Naive thymus-derived CD4-positive, alpha-beta T cell (primary cell): ENCODE measurements around the gene FKBP7. TPM values are rescaled to one million over a fixed set of nuclear protein-coding genes. Genes with fewer than 3 reads are reported as not detected.

Experiments
- ATAC-seq: fragments of 150-1000 bp; cut with Tn5 transposase; 2 replicates; pipeline ENCODE4 v1.10.0; 2021; ENCODE audit warnings: mild to moderate bottlenecking, moderate library complexity
- CTCF ChIA-PET: fragments of 350-600 bp; sonication (Branson Sonifier 250); formaldehyde crosslinking; loops from one replicate; lab custom pipeline; 2021; ENCODE audit warnings: antibody characterized with exemption; lab: Charles Lee
- POLR2A ChIA-PET: fragments of 350-600 bp; sonication (Branson Sonifier 250); formaldehyde crosslinking; loops from one replicate; lab custom pipeline; 2021; ENCODE audit warnings: antibody characterized with exemption, inconsistent platforms; lab: Charles Lee
- DNase-seq, 9 donors: peaks; one replicate each; pipeline versions ENCODE4 v3.0.0 to v3.0.0-alpha.2; 2020 to 2022; ENCODE audit warnings: mixed read lengths in 1 of 9
- H3K27ac ChIP-seq: one replicate; pipeline ENCODE4 v1.7.0; 2013; ENCODE audit warnings: mild to moderate bottlenecking, low read depth, low read length, moderate library complexity
- H3K27me3 ChIP-seq, 2 donors: one replicate each; pipeline ENCODE4 v1.7.0; 2013; ENCODE audit warnings: low read length in 2 of 2, mild to moderate bottlenecking in 2 of 2, moderate library complexity in 2 of 2; ENCODE audit not compliant: control insufficient read depth in 2 of 2, insufficient read depth in 2 of 2
- H3K36me3 ChIP-seq, 3 experiments: 1 replicate in 2 of 3; 2 replicates in 1 of 3; pipeline ENCODE4 v1.7.0; 2013; ENCODE audit warnings: low read length in 3 of 3, mild to moderate bottlenecking in 3 of 3, moderate library complexity in 1 of 3; ENCODE audit not compliant: insufficient read depth in 3 of 3, control insufficient read depth in 2 of 3
- H3K4me1 ChIP-seq, 2 donors: one replicate each; pipeline ENCODE4 v1.7.0; 2013; ENCODE audit warnings: low read length in 2 of 2, mild to moderate bottlenecking in 2 of 2, moderate library complexity in 1 of 2; ENCODE audit not compliant: control insufficient read depth in 2 of 2, insufficient read depth in 2 of 2
- H3K4me3 ChIP-seq: 2 replicates; pipeline ENCODE4 v1.7.0; 2013; ENCODE audit warnings: mild to moderate bottlenecking, low read length
- H3K9me3 ChIP-seq, 3 experiments: 1 replicate in 2 of 3; 2 replicates in 1 of 3; pipeline ENCODE4 v1.7.0; 2013; ENCODE audit warnings: low read length in 3 of 3; ENCODE audit not compliant: control insufficient read depth in 2 of 3
- H3K27ac Mint-ChIP-seq, 9 donors: one replicate each; pipeline ENCODE4 v1.8.0; 2020 to 2022; ENCODE audit warnings: mixed read lengths in 9 of 9, mild to moderate bottlenecking in 8 of 9, moderate library complexity in 5 of 9, inconsistent platforms in 2 of 9
- H3K27me3 Mint-ChIP-seq, 5 donors: one replicate each; pipeline ENCODE4 v1.8.0; 2021 to 2022; ENCODE audit warnings: mixed read lengths in 5 of 5, mild to moderate bottlenecking in 1 of 5
- H3K36me3 Mint-ChIP-seq, 5 donors: one replicate each; pipeline ENCODE4 v1.8.0; 2020 to 2022; ENCODE audit warnings: mixed read lengths in 5 of 5, mild to moderate bottlenecking in 3 of 5, inconsistent platforms in 1 of 5
- H3K4me1 Mint-ChIP-seq, 7 donors: one replicate each; pipeline ENCODE4 v1.8.0; 2020 to 2022; ENCODE audit warnings: mixed read lengths in 7 of 7, mild to moderate bottlenecking in 3 of 7, inconsistent platforms in 1 of 7
- H3K4me3 Mint-ChIP-seq, 10 donors: one replicate each; pipeline ENCODE4 v1.8.0; 2020 to 2022; ENCODE audit warnings: mild to moderate bottlenecking in 10 of 10, mixed read lengths in 10 of 10, moderate library complexity in 6 of 10, inconsistent platforms in 2 of 10
- H3K9me3 Mint-ChIP-seq, 11 donors: one replicate each; pipeline ENCODE4 v1.8.0; 2020 to 2022; ENCODE audit warnings: mixed read lengths in 11 of 11, mild to moderate bottlenecking in 4 of 11, inconsistent platforms in 1 of 11, moderate library complexity in 1 of 11
- intact Hi-C, 2 donors: fragments of 100-400 bp; cut with micrococcal nuclease; formaldehyde crosslinking; loops; one replicate each; pipeline ENCODE4 v1.15.1; 2023
- polyA plus RNA-seq, 2 donors: library from polyadenylated mRNA; unstranded; fragments of 300-500 nt; fragmentation: Illumina TruSeq; gene quantifications; one replicate each; pipeline ENCODE4 v1.2.3, GENCODE V29; 2021
- total RNA-seq, 6 experiments: library from RNA in 5 of 6; stranded (reverse) in 5 of 6; gene quantifications; 1 replicate in 5 of 6; 2 replicates in 1 of 6; pipeline ENCODE4 v1.2.3 and lab custom pipeline; 2021 to 2026

Gene FKBP7
- total and polyA plus RNA-seq, 7 experiments from 2014 or later: 0.64 to 4.6 (median 2.4) TPM

GRCh38 chr2:178484245-178485041 lies 6.0 kb upstream of the FKBP7 start:
- H3K9me3 Mint-ChIP-seq: no peaks in the 10 kb centered on the region
- no peak for ATAC-seq
- H3K36me3 Mint-ChIP-seq: peaks cover 17 to 34% (median 25%) of the 10 kb centered on the region in 5 donors
- peaks cover 45 to 75% (median 64%) of the 10 kb centered on the region in 7 donors for H3K4me1 Mint-ChIP-seq
- Histone ChIP-seq H3K4me1 (peaks cover 18 to 24% of the 10 kb centered on the region in 2 donors), H3K27me3 (no peaks in the 10 kb centered on the region), H3K27ac (no peak overlapping the region), H3K9me3 (no peaks in the 10 kb centered on the region), H3K4me3 (no peak overlapping the region), H3K36me3 (peaks cover 0 to 8% (median 0%) of the 10 kb centered on the region in 3 experiments)
- POLR2A ChIA-PET: no interaction called here
- peak overlapping the region in 1 of 9 donors; percentile 14 for H3K27ac Mint-ChIP-seq
- no peak overlapping the region for H3K4me3 Mint-ChIP-seq
- intact Hi-C loops: loop anchor here in 1 of 2 donors (5.0 kb wide), 1 partner anchor 372 kb away; the partner anchor contains the start of gene RBM45
- CTCF ChIA-PET: no interaction called here
- DNase-seq: no peak
- H3K27me3 Mint-ChIP-seq: no peaks in the 10 kb centered on the region

GRCh38 chr2:178482437-178482836 lies 4.0 kb upstream of the FKBP7 start:
- POLR2A ChIA-PET: interaction anchor here (0.6 to 2.1 kb wide), 3 partner anchors 31 to 218 kb away, joined by 3 to 8 read pairs (median 3); partner anchors contain the start of genes PJVK and PRKRA

DNA sequence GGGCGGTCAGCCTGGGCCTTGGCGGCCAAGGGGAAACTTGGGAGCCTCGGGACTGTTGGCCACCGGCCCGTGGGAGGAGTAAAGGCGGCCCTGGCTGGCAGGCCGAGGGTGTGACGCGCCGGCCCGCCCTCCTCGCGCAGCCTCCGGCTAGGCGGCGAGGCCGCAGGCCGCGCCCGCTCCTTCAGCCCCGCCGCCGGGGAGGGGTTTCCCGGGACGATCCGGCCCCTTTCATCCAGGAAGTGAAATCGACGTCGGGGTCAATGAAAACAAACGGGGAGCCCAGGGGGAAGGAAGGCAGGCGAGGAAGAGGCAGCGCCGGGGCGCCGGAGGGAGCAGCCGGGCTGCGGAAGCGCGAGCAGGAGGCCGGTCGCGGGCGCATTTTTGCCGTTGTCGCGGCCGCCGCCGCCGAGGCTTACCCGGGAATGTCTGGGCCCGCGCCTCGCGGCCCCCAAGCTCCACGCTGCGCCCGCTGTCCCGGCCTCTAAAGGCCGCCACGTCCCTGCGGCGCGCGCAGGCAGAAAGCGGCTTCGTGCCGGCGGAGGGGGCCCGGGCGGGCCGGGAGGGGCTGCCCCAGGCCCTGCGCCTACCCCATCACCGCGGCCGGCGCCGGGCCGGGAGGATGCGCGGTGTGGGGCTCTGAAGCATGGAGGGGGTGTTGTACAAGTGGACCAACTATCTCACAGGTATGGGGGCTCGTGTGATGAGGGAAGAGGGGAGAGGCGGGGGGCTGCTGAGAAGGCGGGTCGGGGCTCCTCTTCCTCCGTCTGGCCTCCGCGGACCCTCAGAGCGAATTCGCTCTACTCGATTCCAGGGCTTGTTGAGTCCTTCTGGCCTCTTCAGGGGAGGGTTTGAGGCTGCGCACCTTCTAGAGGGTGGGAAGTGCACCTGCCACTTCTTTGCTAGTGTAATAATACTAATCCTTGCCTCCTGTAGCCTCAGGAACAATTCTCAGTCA lies 2.1 kb upstream of the FKBP7 start, which contains the start of gene PLEKHA3:
PLEKHA3 (plus strand) TSS at position 231 of the 955 bp plus-strand sequence; CDS start at position 644, 413 bp downstream.
- no peaks in the 10 kb centered on the region for H3K9me3 Mint-ChIP-seq
- H3K4me3 Mint-ChIP-seq: peak within 1 kb of the TSS; percentile 94 to 100 (median 99)
- POLR2A ChIA-PET: interaction anchor here (0.6 to 2.8 kb wide), 4 partner anchors 29 to 43 kb away, joined by 3 to 10 read pairs (median 6); partner anchors contain the start of genes PJVK and PRKRA
- DNase-seq: peak; percentile 48 to 86 (median 59)
- CTCF ChIA-PET: interaction anchor here (1.4 kb wide), 1 partner anchor 30 kb away, joined by 4 read pairs; the partner anchor contains the start of genes PJVK and PRKRA
- peak within 1 kb of the TSS; percentile 91 to 99 (median 98) for H3K27ac Mint-ChIP-seq
- Histone ChIP-seq H3K36me3 (no peaks in the 10 kb centered on the region), H3K27me3 (no peaks in the 10 kb centered on the region), H3K4me3 (peak within 1 kb of the TSS; percentile 91), H3K9me3 (no peaks in the 10 kb centered on the region), H3K27ac (peak within 1 kb of the TSS; percentile 80), H3K4me1 (peaks cover 22 to 28% of the 10 kb centered on the region in 2 donors)
- peaks cover 0 to 3% (median 3%) of the 10 kb centered on the region in 5 donors for H3K36me3 Mint-ChIP-seq
- intact Hi-C loops: loop anchor here (1.0 to 5.0 kb wide), 4 partner anchors 9 to 368 kb away; partner anchors contain the start of gene RBM45 (in 1 of the 2)
- ATAC-seq: peak; percentile 73
- H3K27me3 Mint-ChIP-seq: no peaks in the 10 kb centered on the region
- H3K4me1 Mint-ChIP-seq: peaks cover 30 to 63% (median 52%) of the 10 kb centered on the region in 7 donors

More at GRCh38 chr2:178482437-178482836, 4.0 kb upstream of the FKBP7 start:
- Histone ChIP-seq H3K36me3 (peaks cover 0 to 6% (median 0%) of the 10 kb centered on the region in 3 experiments), H3K27me3 (no peaks in the 10 kb centered on the region), H3K27ac (no peak overlapping the region), H3K4me3 (peak overlapping the region; percentile 10), H3K9me3 (no peaks in the 10 kb centered on the region), H3K4me1 (peaks cover 22 to 28% of the 10 kb centered on the region in 2 donors)
- ATAC-seq (no peak), DNase-seq (no peak)
- Mint-ChIP-seq H3K27me3 (no peaks in the 10 kb centered on the region), H3K4me3 (peak overlapping the region; percentile 52 to 100 (median 95)), H3K9me3 (no peaks in the 10 kb centered on the region), H3K4me1 (peaks cover 38 to 75% (median 62%) of the 10 kb centered on the region in 7 donors), H3K36me3 (peaks cover 11 to 18% (median 15%) of the 10 kb centered on the region in 5 donors), H3K27ac (peak overlapping the region in 1 of 9 donors; percentile 90)
- CTCF ChIA-PET: interaction anchor here (0.9 to 1.4 kb wide), 3 partner anchors 9 to 42 kb away, joined by 3 to 4 read pairs (median 3); partner anchors contain the start of genes PJVK and PRKRA
- intact Hi-C loops: loop anchor here in 1 of 2 donors (5.0 kb wide), 1 partner anchor 370 kb away; the partner anchor contains the start of gene RBM45

DNA sequence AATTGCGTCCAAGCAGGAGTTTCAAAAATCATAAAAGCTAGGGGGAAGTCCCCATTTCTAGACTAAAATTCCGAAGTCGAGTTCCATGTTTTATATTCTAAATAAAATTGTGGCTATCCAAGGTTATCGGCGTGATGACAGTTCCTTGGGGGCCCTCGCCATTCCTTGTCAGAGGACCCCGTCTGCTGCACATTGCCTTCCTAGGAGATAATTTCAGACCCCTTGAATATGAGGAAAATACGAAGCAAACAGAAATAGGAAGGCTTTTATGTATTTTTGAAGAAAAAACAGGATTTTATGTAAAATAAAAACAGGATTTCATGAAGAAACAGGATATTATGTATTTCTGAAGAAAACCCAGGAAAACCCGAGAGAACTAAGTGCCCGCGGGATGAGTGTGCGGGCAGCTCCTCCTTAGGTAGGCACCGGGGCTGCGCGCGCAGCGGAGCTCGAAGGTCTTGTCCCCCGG lies 1.4 kb upstream of the FKBP7 start:
- DNase-seq (peak in 1 of 9 donors; percentile 5), ATAC-seq (no peak)
- Mint-ChIP-seq H3K27ac (peak overlapping the region; percentile 91 to 99 (median 98)), H3K9me3 (no peaks in the 10 kb centered on the region), H3K27me3 (no peaks in the 10 kb centered on the region), H3K4me3 (peak overlapping the region; percentile 94 to 100 (median 99)), H3K36me3 (peaks cover 0 to 2% (median 0%) of the 10 kb centered on the region in 5 donors), H3K4me1 (peaks cover 30 to 57% (median 46%) of the 10 kb centered on the region in 7 donors)
- no peaks in the 10 kb centered on the region for H3K9me3 ChIP-seq
- H3K4me1 ChIP-seq: peaks cover 22 to 28% of the 10 kb centered on the region in 2 donors
- ChIA-PET POLR2A (interaction anchor here (0.9 to 2.8 kb wide), 3 partner anchors 29 to 44 kb away, joined by 3 to 10 read pairs (median 6); partner anchors contain the start of genes PJVK and PRKRA), CTCF (no interaction called here)
- peak overlapping the region; percentile 80 for H3K27ac ChIP-seq
- no peaks in the 10 kb centered on the region for H3K36me3 ChIP-seq
- intact Hi-C loops: loop anchor here (1.0 to 5.0 kb wide), 7 partner anchors 15 to 1527 kb away; partner anchors contain the start of genes CWC22 (in 1 of the 2), HNRNPA3 (in 1 of the 2) and RBM45 (in 1 of the 2)
- no peaks in the 10 kb centered on the region for H3K27me3 ChIP-seq
- peak overlapping the region; percentile 71 for H3K4me3 ChIP-seq

GRCh38 chr2:178479275-178479616 lies 846 bp upstream of the FKBP7 start:
- peaks cover 0 to 2% (median 0%) of the 10 kb centered on the region in 5 donors for H3K36me3 Mint-ChIP-seq
- peaks cover 27 to 51% (median 41%) of the 10 kb centered on the region in 7 donors for H3K4me1 Mint-ChIP-seq
- no peaks in the 10 kb centered on the region for H3K9me3 Mint-ChIP-seq
- H3K27me3 Mint-ChIP-seq: no peaks in the 10 kb centered on the region
- Histone ChIP-seq H3K4me3 (peak overlapping the region; percentile 91), H3K9me3 (no peaks in the 10 kb centered on the region), H3K36me3 (no peaks in the 10 kb centered on the region), H3K4me1 (peaks cover 22 to 28% of the 10 kb centered on the region in 2 donors), H3K27me3 (no peaks in the 10 kb centered on the region), H3K27ac (peak overlapping the region; percentile 80)
- DNase-seq: no peak
- H3K4me3 Mint-ChIP-seq: peak overlapping the region; percentile 94 to 100 (median 99)
- H3K27ac Mint-ChIP-seq: peak overlapping the region; percentile 91 to 99 (median 98)
- ChIA-PET POLR2A (interaction anchor here (1.9 to 2.8 kb wide), 2 partner anchors 28 to 44 kb away, joined by 6 to 10 read pairs; partner anchors contain the start of genes PJVK and PRKRA), CTCF (interaction anchor here (0.5 kb wide), 1 partner anchor 29 kb away, joined by 3 read pairs; the partner anchor contains the start of gene PRKRA)
- intact Hi-C loops: loop anchor here in 1 of 2 donors (1.0 to 2.0 kb wide), 4 partner anchors 44 to 1528 kb away; partner anchors contain the start of genes CWC22 and HNRNPA3
- ATAC-seq: no peak
